HG02798 (cell line): ENCODE results near the gene ESPNL.
"Not testable (repeated sequence)": the region's sequence is repeated elsewhere in the genome, so short reads cannot be mapped to it uniquely, and the experiment has no call there.

Experiments used
- ATAC-seq: cut with Tn5 transposase; IDR thresholded peaks from one replicate; pipeline ENCODE4 v1.9.1; 2021; ENCODE audit warnings: mild to moderate bottlenecking; ENCODE audit not compliant: unreplicated experiment, poor library complexity

The ESPNL gene

DNA sequence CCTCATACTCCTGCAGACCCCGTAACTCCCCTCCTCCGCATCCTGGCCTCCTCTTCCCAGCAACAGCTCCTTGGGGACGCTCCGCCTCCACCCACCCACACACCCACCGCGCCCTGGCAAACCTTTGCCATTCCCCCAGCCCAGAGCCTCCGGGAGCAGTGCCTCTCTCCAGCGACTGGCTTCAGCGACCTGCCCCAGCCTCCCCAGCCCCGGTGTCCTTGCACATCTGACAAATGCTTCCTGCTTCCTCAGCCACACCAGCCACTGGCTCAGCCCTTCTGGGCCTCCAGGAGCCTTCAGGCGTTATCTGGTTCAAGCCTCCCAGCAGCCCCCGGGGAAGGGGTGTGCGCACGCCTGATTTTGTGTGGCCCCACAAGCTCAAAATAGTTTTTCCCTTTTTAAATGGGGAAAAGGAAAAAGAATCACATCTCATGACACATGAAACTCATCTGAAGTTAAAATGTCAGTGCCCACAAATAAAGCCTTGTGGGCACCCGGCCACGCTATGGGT is 14.2 kb downstream of the ESPNL start:
- ATAC-seq: no peak

DNA sequence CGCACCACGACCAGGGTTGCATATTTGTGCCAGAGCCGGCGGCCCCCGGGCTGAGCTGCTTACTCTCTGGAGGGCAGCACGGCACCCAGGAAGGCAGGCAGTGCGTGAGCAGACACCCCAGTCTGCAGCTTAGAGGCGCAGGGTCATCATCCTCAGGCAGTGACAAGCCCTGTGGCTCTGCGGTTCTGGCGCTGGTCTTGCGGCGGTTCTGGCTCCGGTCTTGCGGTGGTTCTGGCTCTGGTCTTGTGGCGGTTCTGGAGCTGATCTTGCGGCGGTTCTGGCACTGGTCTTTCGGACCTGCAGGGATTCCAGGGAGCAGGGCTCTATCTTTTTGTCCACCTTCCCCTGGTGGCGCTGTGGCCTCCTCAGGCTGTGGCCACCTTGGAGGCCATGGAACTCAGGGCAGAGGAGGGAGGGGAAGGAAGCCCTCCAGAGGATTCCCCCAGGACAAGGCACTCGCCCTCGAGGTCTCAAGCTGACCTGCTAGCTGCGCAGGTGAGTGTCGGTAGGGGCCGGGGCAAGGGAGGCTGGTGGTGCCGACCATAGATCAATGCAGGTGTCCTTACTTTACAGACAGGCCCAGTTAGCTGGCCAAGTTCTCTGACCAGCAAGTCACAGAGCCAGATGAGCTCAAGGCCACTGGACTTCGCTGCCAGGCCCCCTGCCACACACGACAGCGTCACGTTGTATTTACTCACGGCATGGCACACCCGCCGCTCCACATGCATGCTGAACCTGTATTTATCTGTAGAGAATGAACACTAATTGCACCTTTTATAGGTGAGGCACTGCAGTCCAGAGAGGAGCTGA is 14.9 kb downstream of the ESPNL start:
- ATAC-seq: no peak

DNA sequence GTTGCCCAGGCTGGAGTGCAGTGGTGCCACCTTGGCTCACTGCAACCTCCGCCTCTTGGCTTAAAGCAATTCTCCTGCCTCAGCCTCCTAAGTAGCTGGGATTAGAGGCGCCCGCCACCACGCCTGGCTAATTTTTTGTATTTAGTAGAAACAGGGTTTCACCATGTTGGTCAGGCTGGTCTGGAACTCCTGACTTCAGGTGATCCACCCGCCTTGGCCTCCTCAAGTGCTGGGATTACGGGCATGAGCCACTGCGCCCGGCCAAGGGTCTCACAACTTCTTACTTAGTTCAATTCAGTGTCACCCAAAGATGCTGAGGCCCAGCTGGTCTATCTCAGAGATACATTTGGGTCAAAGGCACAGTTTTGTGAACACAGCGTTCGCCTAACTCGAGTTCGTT is 15.6 kb downstream of the ESPNL start:
- ATAC-seq: not testable (repeated sequence)

GRCh38 chr2:238116298-238117198 is 16.4 kb downstream of the ESPNL start:
- no peak for ATAC-seq

DNA sequence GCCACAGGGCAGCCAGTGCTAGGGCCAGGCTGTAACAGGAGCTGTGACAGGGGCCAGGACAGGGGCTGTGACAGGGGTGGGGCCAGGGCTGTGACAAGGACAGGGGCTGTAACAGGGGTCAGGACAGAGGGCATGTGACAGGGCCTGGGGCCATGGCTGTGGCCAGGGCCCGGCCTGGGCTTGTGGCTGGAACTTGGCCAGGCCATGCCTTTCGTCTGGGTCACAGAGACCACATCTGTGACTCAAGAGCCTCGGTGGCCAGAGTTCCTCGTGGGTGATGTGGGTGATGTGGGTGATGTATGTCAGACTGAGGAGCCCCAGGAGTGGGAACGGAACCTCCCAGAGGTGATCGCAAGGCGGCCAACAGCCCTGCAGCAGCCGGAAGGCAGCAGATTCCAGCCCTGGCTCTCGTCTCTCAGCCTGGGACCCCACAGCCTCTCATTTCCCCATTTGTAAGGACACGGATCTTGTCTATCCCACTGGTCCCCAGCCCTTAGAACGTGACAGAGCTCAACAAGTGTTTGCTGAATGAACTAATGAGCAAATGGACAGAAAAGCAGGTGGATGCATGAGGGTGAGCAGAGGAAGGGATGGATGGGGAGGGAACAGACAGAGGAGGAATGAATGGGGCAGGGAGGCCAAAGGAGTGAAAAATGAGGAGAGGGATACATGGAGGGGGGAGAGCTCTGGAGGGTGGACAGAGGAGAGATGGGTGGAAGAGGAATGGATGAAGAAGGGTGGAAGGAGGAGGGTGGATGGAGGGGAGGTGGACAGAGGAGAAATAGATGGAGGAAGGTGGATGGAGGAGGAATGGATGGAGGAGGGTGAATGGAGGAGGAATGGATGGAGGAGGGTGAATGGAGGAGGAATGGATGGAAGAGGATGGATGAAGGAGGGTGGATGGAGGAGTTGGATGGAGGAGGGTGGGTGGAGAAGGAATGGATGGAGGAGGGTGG is 17.3 kb downstream of the ESPNL start:
- ATAC-seq: no peak

- no peak for ATAC-seq
Measured at GRCh38 chr2:238119756-238120462, 19.8 kb downstream of the ESPNL start.

GRCh38 chr2:238120463-238121298 is 20.5 kb downstream of the ESPNL start:
- ATAC-seq: no peak

GRCh38 chr2:238121511-238122286 is 21.6 kb downstream of the ESPNL start:
- no peak for ATAC-seq

GRCh38 chr2:238122287-238123217 is 22.4 kb downstream of the ESPNL start:
- ATAC-seq: no peak

DNA sequence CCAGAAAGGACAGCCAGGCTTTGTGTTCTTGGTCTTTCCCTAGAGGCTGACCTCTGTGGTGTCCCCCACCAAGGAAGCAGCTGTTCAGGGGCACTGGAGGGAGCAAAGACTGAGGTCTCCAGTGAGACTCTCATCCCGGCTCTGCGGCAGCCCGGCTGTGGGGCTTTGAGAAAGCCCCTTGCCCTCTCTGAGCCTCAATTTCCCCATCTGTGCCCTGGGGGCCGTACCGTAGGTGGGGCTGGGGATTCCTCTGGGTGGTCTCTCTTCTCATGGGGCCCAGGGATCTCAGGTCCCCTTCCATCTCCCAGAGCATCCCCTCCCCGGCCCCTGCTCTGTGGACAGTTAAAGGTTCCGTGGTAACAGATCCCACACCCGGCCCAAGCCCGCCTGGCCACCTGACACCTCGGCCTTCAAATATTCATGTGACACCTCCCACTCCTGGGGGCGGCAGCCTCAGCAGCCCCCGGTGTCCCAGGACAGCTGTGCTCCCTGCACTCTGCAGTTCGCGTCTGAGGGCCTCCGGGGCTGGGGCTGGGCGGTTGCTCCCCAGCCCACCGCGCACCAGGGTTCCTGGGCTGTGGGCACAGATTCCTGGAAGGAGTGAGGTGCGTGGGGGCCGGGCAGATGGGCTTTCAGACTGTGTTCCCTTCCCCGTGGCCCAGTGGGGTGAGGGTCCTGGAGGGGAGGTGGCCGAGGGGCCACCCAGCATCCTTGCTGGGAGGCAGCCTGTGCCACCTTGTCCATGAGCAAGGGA is 23.3 kb downstream of the ESPNL start:
- ATAC-seq: no peak

GRCh38 chr2:238123991-238124470 is 23.9 kb downstream of the ESPNL start:
- ATAC-seq: no peak

GRCh38 chr2:238124488-238125126 is 24.5 kb downstream of the ESPNL start:
- no peak for ATAC-seq

GRCh38 chr2:238125127-238125885 is 25.2 kb downstream of the ESPNL start:
- ATAC-seq: no peak

- no peak for ATAC-seq
Measured at GRCh38 chr2:238126338-238126737, 26.2 kb downstream of the ESPNL start.

GRCh38 chr2:238126775-238127164 is 26.6 kb downstream of the ESPNL start:
- no peak for ATAC-seq
